Fibroblast of pulmonary artery (primary cell): ENCODE data around the gene GFOD1.

Experiments
- DNase-seq: peaks from one replicate; pipeline ENCODE4 v3.0.0-alpha.2; 2010; ENCODE audit warnings: low read depth
- H3K4me3 ChIP-seq: replicated peaks from 2 replicates; pipeline ENCODE4 v1.5.1; 2011; ENCODE audit warnings: low read depth, mild to moderate bottlenecking, control low read depth, low read length, moderate library complexity
- CTCF ChIP-seq: IDR thresholded peaks from 2 replicates; pipeline ENCODE4 v1.5.1; 2011; ENCODE audit warnings: mild to moderate bottlenecking, control low read depth, low read length, inconsistent platforms; ENCODE audit errors: missing control alignments

GFOD1 gene

DNA sequence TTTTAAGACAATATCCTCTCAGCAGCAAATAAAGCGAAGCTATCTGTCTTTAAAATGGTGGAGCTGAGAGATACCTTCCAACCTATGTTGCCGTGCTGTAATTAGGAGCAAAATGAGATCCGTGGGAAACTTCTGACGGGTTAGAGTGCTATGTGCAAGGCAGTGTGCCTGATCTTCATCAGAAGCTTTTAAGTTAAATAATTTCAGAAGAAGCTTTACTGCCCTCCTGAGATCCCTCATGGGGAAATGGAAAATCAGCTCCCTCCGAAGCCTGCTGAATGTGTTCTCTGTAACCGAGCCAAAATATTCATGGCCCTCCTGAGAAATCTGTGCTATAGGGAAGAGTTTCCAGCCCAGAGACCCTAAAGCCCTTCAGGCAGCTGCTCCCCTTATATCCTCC is 115.3 kb downstream of the GFOD1 start:
- H3K4me3 ChIP-seq = no peak overlapping the region
- no peak for DNase-seq
- TF ChIP-seq CTCF = no peak

DNA sequence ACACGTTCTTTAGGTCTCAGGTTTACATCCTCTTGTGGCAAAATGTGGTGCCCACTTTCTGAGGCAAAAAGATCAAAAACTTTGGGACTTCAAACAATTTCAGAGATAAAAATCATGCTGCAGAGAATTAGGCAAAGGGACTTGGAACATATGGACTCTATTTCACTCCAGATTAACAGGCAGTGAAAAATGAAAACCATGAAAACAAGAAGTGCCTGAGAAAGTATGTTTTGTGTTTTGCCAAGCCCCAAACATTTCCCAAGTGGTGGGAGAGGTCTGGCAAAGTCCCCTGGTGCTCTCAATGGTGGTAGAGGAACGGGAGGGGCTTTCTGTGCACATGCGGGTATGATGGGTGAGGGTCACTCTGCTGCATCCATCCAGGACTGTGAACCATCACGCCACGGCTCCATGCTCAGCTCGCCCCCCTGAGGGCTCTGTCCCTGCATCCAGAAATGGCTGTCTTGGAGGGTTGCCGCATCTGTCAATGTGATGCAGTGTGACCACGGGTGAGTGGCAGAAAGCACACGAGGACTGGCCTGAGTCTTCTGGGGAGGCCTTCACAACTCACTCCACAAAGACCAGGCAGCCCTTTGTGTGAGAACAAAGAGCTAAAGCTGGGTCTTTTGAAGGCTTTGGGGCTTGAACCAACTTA is 115.9 kb downstream of the GFOD1 start:
- DNase-seq = no peak
- TF ChIP-seq CTCF = no peak
- H3K4me3 ChIP-seq = no peak overlapping the region

DNA sequence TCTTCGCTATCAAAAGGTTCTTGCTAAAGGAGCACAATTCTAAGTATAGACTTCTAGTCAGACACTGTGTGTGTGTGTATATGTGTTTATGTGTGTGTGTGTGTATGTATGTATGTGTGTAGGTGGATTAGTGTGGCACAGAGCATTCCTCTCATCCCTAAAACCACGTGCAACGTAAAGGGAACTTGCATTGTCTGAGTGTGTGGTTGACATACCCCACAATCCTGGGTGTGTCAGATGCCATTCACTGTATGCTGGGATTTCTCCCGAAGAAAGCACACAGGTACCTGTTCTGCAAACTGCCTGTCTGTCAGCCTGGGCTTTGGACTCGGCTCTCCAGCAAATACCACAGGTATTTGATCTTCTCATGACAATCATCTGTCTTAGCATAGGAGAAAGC is 116.8 kb downstream of the GFOD1 start:
- no peak for DNase-seq
- no peak for TF ChIP-seq CTCF

GRCh38 chr6:13369591-13369990 is 117.8 kb downstream of the GFOD1 start:
- TF ChIP-seq CTCF = no peak
- no peak overlapping the region for H3K4me3 ChIP-seq
- no peak for DNase-seq

More for the DNA sequence above, 116.8 kb downstream of the GFOD1 start:
- no peak overlapping the region for H3K4me3 ChIP-seq

DNA sequence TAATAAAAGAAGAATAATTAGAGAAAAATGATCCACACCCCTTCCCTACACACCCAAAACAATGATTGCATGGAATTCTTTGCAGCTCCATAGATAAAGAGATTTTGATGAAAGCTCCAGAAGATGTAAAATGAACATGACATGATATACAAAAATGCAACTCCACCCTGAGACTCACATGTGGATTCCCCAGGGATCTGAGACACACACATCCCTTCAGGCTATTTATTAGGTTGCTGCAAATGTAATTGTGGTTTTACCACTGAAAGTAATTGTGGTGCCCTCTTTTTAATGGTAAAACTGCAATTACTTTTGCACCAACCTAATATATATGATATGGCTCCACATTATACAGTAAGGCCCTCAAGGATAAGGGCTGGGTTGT is 118.7 kb downstream of the GFOD1 start:
- H3K4me3 ChIP-seq = no peak overlapping the region
- DNase-seq = no peak
- TF ChIP-seq CTCF = no peak

DNA sequence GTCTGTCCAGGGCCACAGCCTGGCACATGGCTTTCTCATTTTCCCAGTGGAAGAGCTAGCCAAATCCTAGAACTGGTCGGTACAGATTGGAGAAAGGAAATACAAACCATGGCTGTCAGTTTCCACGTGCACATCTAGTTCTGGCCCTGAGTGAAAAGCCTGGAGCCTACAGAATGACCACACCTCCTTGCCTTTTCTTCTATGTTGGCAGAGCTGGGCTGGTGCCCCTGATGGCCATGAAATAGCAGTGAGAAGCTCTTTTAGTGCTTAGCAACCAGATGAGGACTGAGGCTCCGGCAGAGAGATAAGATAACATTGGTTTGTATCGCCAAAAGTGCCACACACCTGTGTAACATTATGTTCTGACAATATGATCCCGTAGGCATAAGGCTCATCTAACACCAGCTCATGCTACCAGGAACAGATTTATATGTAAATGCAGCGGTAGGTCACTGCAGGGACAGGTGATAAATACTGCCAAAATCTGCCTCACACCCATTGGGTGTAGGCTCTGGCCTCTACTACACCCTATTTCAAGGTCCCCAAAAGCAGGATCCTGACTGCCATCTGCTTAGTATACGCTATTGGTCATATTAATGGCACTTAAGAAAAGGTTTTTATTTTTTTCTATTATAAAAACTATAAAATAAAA is 119.2 kb downstream of the GFOD1 start:
- no peak for DNase-seq
- no peak for TF ChIP-seq CTCF
- H3K4me3 ChIP-seq = no peak overlapping the region

- no peak for DNase-seq
- no peak for TF ChIP-seq CTCF
- H3K4me3 ChIP-seq = no peak overlapping the region
Observed at GRCh38 chr6:13367396-13367795, 120.0 kb downstream of the GFOD1 start.
